Measurements from ENCODE around the gene SEC61G. TPM values are rescaled to one million over a fixed set of nuclear protein-coding genes. Genes with fewer than 3 reads are reported as not detected.

Gene SEC61G
- total and polyA plus RNA-seq, 2 donors (not counting 1 experiment from before 2014, with no cell fraction given) = 23.6 to 60.9 TPM

GRCh38 chr7:54738737-54739136, 20.3 kb downstream of the SEC61G start:
- no peak overlapping the region for H3K4me2 ChIP-seq (replicated peaks; ENCODE audit: low read depth, low read length, poor library complexity, severe bottlenecking)
- H3K4me3 ChIP-seq (ENCODE audit: control extremely low read depth in 1 of 5, extremely low read depth in 1 of 5, insufficient read depth in 1 of 5, low read depth in 2 of 5, low read length in 4 of 5) = no peak overlapping the region
- TF ChIP-seq EZH2 (IDR thresholded peaks at IDR 0.05; ENCODE audit: borderline replicate concordance, insufficient read depth, low read depth, low read length, poor library complexity, severe bottlenecking) (no peak), CTCF (IDR thresholded peaks at IDR 0.05) (no peak)
- no peaks in the 10 kb centered on the region for H3K79me2 ChIP-seq (ENCODE audit: control insufficient read depth, insufficient read depth, low read length)
- no peaks in the 10 kb centered on the region for H3K36me3 ChIP-seq (replicated peaks in 1 of 2; ENCODE audit: control extremely low read depth in 1 of 2, control insufficient read depth in 1 of 2, extremely low read depth in 1 of 2, insufficient read depth in 2 of 2, low read length in 1 of 2)
- H3K27ac ChIP-seq (ENCODE audit: low read length in 2 of 2) = no peak overlapping the region
- no peak for DNase-seq
- no CpG with 5 or more reads among the region's 1 CpG for WGBS (ENCODE audit: insufficient coverage)
- no peak overlapping the region for H3K9ac ChIP-seq (ENCODE audit: low read length)
- H3K4me1 ChIP-seq (ENCODE audit: control insufficient read depth in 2 of 2, insufficient read depth in 2 of 2, low read length in 2 of 2) = no peaks in the 10 kb centered on the region
- Mint-ChIP-seq H3K4me3 (no peak overlapping the region), H3K27ac (no peak overlapping the region), H3K27me3 (peaks cover 6% of the 10 kb centered on the region), H3K9me3 (ENCODE audit: insufficient read depth) (no peaks in the 10 kb centered on the region), H3K4me1 (no peaks in the 10 kb centered on the region)
- no peak overlapping the region for H2AFZ ChIP-seq (ENCODE audit: insufficient read depth, low read depth, low read length, poor library complexity, severe bottlenecking)
- H3K9me3 ChIP-seq (ENCODE audit: control extremely low read depth in 1 of 3, control insufficient read depth in 2 of 3, insufficient read depth in 1 of 3, low read length in 2 of 3) = no peaks in the 10 kb centered on the region
- H4K20me1 ChIP-seq (ENCODE audit: control insufficient read depth, insufficient read depth, low read length, poor library complexity, severe bottlenecking) = no peaks in the 10 kb centered on the region
- intact Hi-C loops (cut with micrococcal nuclease) = no loop called here
- CTCF ChIA-PET = no interaction called here
- H3K27me3 ChIP-seq (replicated peaks in 1 of 4; ENCODE audit: control extremely low read depth in 1 of 4, control insufficient read depth in 3 of 4, insufficient read depth in 4 of 4, low read length in 3 of 4) = no peaks in the 10 kb centered on the region
- ATAC-seq (ENCODE audit: low read depth) = no peak
- POLR2A ChIA-PET = no interaction called here

GRCh38 chr7:54729107-54729506, 29.9 kb downstream of the SEC61G start:
- no peak overlapping the region for H3K4me2 ChIP-seq (replicated peaks; ENCODE audit: low read depth, low read length, poor library complexity, severe bottlenecking)
- no peaks in the 10 kb centered on the region for H4K20me1 ChIP-seq (ENCODE audit: control insufficient read depth, insufficient read depth, low read length, poor library complexity, severe bottlenecking)
- no CpG with 5 or more reads among the region's 1 CpG for whole genome bisulfite sequencing (ENCODE audit: insufficient coverage)
- TF ChIP-seq CTCF (IDR thresholded peaks at IDR 0.05) (no peak), EZH2 (IDR thresholded peaks at IDR 0.05; ENCODE audit: borderline replicate concordance, insufficient read depth, low read depth, low read length, poor library complexity, severe bottlenecking) (no peak)
- H3K79me2 ChIP-seq (ENCODE audit: control insufficient read depth, insufficient read depth, low read length) = no peaks in the 10 kb centered on the region
- no peaks in the 10 kb centered on the region for H3K36me3 ChIP-seq (replicated peaks in 1 of 2; ENCODE audit: control extremely low read depth in 1 of 2, control insufficient read depth in 1 of 2, extremely low read depth in 1 of 2, insufficient read depth in 2 of 2, low read length in 1 of 2)
- Mint-ChIP-seq H3K4me3 (no peak overlapping the region), H3K27me3 (peaks cover 3% of the 10 kb centered on the region), H3K4me1 (no peaks in the 10 kb centered on the region), H3K27ac (no peak overlapping the region), H3K9me3 (ENCODE audit: insufficient read depth) (peaks cover 3% of the 10 kb centered on the region)
- H3K4me3 ChIP-seq (ENCODE audit: control extremely low read depth in 1 of 5, extremely low read depth in 1 of 5, insufficient read depth in 1 of 5, low read depth in 2 of 5, low read length in 4 of 5) = no peak overlapping the region
- ATAC-seq (ENCODE audit: low read depth) (no peak), DNase-seq (no peak)
- ChIA-PET CTCF (no interaction called here), POLR2A (no interaction called here)
- H3K27me3 ChIP-seq (replicated peaks in 1 of 4; ENCODE audit: control extremely low read depth in 1 of 4, control insufficient read depth in 3 of 4, insufficient read depth in 4 of 4, low read length in 3 of 4) = no peaks in the 10 kb centered on the region
- H3K4me1 ChIP-seq (ENCODE audit: control insufficient read depth in 2 of 2, insufficient read depth in 2 of 2, low read length in 2 of 2) = no peaks in the 10 kb centered on the region
- no peak overlapping the region for H3K9ac ChIP-seq (ENCODE audit: low read length)
- no peaks in the 10 kb centered on the region for H3K9me3 ChIP-seq (ENCODE audit: control extremely low read depth in 1 of 3, control insufficient read depth in 2 of 3, insufficient read depth in 1 of 3, low read length in 2 of 3)
- no peak overlapping the region for H2AFZ ChIP-seq (ENCODE audit: insufficient read depth, low read depth, low read length, poor library complexity, severe bottlenecking)
- intact Hi-C loops (cut with micrococcal nuclease) = no loop called here
- H3K27ac ChIP-seq (ENCODE audit: low read length in 2 of 2) = no peak overlapping the region
